Testis (tissue), 2 donors: ENCODE results near the gene WWP2.

Source experiments
- CTCF ChIP-seq, 3 experiments: fragments of 450-650 bp in 2 of 3; fragments of 200-600 bp in 1 of 3; sonication (generic) in 1 of 3; IDR thresholded peaks; one replicate each; pipeline ENCODE4 v1.5.1; 2016 to 2019; ENCODE audit warnings: antibody characterized with exemption in 3 of 3, mild to moderate bottlenecking in 2 of 3, moderate library complexity in 1 of 3
- POLR2A ChIP-seq: fragments of 450-650 bp; IDR thresholded peaks from one replicate; pipeline ENCODE4 v1.6.1; 2017; ENCODE audit warnings: antibody characterized with exemption, mild to moderate bottlenecking, moderate library complexity

DNA sequence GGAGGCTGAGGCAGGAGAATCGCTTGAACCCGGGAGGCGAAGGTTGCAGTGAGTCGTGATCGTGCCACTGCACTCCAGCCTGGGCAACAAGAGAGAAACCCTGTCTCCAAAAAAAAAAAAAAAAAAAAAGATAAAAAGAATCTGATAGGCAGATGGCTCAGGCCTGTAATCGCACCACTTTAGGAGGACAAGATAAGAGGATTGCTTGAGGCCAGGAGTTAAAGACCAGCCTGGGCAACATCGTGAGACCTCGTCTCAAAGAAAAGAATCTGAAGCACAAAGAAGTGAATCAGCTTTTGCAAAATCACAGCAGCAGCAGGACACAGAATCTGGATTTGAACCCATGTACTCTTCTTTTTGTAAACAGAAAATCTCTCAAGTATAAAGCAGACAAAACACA, 15.0 kb upstream of the WWP2 start:
- TF ChIP-seq CTCF (IDR thresholded peaks at IDR 0.05) = no peak
- TF ChIP-seq POLR2A = no peak
